H1 (cell line): Measurements from ENCODE around the gene SMPX. TPM values are rescaled to one million over a fixed set of nuclear protein-coding genes. Genes with fewer than 3 reads are reported as not detected.

Source experiments
- BACH1 ChIP-seq: IDR thresholded peaks from 2 replicates; pipeline ENCODE4 v1.6.1; 2012; ENCODE audit warnings: low read length, improper control_type of control experiment
- CTBP2 ChIP-seq: IDR thresholded peaks from 2 replicates; pipeline ENCODE4 v1.7.0; 2011; ENCODE audit warnings: borderline replicate concordance, mild to moderate bottlenecking, moderate library complexity, mixed read lengths, low read length; ENCODE audit not compliant: insufficient read depth, insufficient read length
- EP300 ChIP-seq, 2 experiments: IDR thresholded peaks; 1 replicate in 1 of 2; 2 replicates in 1 of 2; pipeline ENCODE4 v1.6.1; 2011 to 2012; ENCODE audit warnings: low read depth in 2 of 2, low read length in 2 of 2, mild to moderate bottlenecking in 2 of 2, borderline replicate concordance in 1 of 2, inconsistent platforms in 1 of 2, moderate library complexity in 1 of 2
- HDAC6 ChIP-seq: IDR thresholded peaks from one replicate; pipeline ENCODE4 v1.7.1; 2012; ENCODE audit warnings: low read depth, mild to moderate bottlenecking, inconsistent platforms, low read length, moderate library complexity
- MAFK ChIP-seq: IDR thresholded peaks from 2 replicates; pipeline ENCODE4 v1.6.1; 2012; ENCODE audit warnings: low read depth, mild to moderate bottlenecking, improper control_type of control experiment, low read length
- PHF8 ChIP-seq: fragments of 200-600 bp; sonication (generic); conservative IDR thresholded peaks from 2 replicates; pipeline ENCODE4 v1.7.1; 2012; ENCODE audit warnings: low read depth, mild to moderate bottlenecking, inconsistent platforms, low read length, moderate library complexity
- TEAD4 ChIP-seq: IDR thresholded peaks from 2 replicates; pipeline ENCODE4 v1.6.1; 2012; ENCODE audit warnings: low read depth, low read length, inconsistent platforms, mixed read lengths
- USF2 ChIP-seq: IDR thresholded peaks from 2 replicates; pipeline ENCODE4 v1.6.1; 2011; ENCODE audit warnings: low read length, improper control_type of control experiment
- polyA plus RNA-seq, 7 experiments: library from polyadenylated mRNA; depleted of rRNA in 3 of 7; stranded (reverse) in 5 of 7; unstranded in 2 of 7; fragments of >200 nt in 5 of 7; fragments of 200-250 nt in 2 of 7; gene quantifications; 1 replicate in 5 of 7; 2 replicates in 1 of 7; 4 replicates in 1 of 7; pipeline versions ENCODE4 v1.2.1 to v1.2.3, GENCODE V29; 2011 to 2013; ENCODE audit warnings: missing spikeins in 2 of 7, mixed read lengths in 2 of 7
- total RNA-seq: library from RNA; stranded (reverse); fragmentation: NEBNext Ultra II Directional; extraction: Animal tissue kit (Norgen Biotek cat#: 25700); gene quantifications from 2 replicates; pipeline ENCODE4 v1.2.1, GENCODE V29; 2021

The SMPX gene
- total and polyA plus RNA-seq, 2 of the 8 experiments (the other 6 are each of a cell fraction or from before 2014, with no cell fraction given): not detected

DNA sequence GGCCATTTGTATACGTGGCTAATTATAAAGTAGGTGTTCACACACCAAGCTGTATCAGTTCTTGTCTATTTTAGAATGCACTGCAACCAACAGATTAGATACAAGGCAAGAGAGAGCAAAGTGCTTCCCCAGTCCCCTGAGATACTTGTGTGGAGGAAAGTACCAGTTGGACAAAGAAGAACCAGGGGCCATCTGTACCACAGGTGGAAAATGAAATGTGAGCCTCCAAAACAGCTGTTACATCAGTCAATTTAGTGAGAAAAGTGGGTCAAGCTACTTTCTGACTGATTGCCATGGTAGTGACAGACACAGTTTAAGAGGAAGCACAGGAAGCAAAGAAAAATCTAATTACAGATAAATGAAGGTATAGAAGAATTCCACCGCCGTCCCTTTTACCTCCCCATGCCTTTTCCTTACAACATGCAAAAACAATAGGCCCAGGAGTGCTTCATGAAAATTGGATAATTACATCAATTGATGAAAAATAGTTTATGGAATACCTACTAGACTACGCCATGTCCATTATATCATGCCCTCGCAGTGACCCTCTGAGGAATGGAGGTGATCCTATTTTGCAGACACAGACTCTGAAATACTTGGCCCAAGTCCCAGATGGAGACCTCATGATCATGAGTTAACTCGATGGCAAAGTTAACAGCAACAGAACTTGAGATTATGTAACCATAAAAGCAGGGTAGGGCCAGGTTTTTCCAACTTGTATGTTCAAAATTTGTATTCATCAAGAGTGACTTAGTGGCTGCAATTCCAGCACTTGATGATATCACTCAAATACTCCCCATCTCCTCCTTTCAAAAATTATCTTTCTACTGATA, 15.8 kb downstream of the SMPX start (continued):
- TF ChIP-seq MAFK (no peak), CTBP2 (no peak), PHF8 (no peak), HDAC6 (no peak), EP300 (IDR thresholded peaks at IDR 0.05; ENCODE audit: borderline replicate concordance in 1 of 2, low read depth in 2 of 2, low read length in 2 of 2) (no peak), BACH1 (no peak), TEAD4 (no peak), USF2 (no peak)
